Smooth muscle cell (in vitro differentiated cells): Measurements from ENCODE around the gene NFIA. TPM values are rescaled to one million over a fixed set of nuclear protein-coding genes. Genes with fewer than 3 reads are reported as not detected.
A peak's percentile ranks its signal among the peaks of the same experiment; 100 is the strongest.

Experiments used
- DNase-seq: peaks from one replicate; lab custom pipeline; 2025; ENCODE audit not compliant: unreplicated experiment; lab: John Stamatoyannopoulos, UW
- H2AFZ ChIP-seq: fragments of 200-600 bp; sonication (generic); 2 replicates; pipeline ENCODE4 v1.6.0; 2016; ENCODE audit warnings: antibody characterized with exemption, low read depth, mild to moderate bottlenecking
- H3F3A ChIP-seq: fragments of 200-600 bp; sonication (generic); 2 replicates; pipeline ENCODE4 v1.6.0; 2017; ENCODE audit warnings: antibody characterized with exemption, low read depth
- H3K27ac ChIP-seq: fragments of 200-600 bp; sonication (generic); 2 replicates; pipeline ENCODE4 v1.5.1; 2016; ENCODE audit warnings: low read depth, mild to moderate bottlenecking
- H3K27me3 ChIP-seq: fragments of 200-600 bp; sonication (generic); 2 replicates; pipeline ENCODE4 v1.6.1; 2016; ENCODE audit warnings: low read depth, mild to moderate bottlenecking
- H3K36me3 ChIP-seq: fragments of 200-600 bp; sonication (generic); 2 replicates; pipeline ENCODE4 v1.5.1; 2016; ENCODE audit warnings: low read depth
- H3K4me1 ChIP-seq: fragments of 200-600 bp; sonication (generic); 2 replicates; pipeline ENCODE4 v1.5.1; 2016; ENCODE audit warnings: low read depth
- H3K4me2 ChIP-seq: fragments of 200-600 bp; sonication (generic); 2 replicates; pipeline ENCODE4 v1.6.0; 2016; ENCODE audit warnings: mild to moderate bottlenecking
- H3K4me3 ChIP-seq: fragments of 200-600 bp; sonication (generic); 2 replicates; pipeline ENCODE4 v1.5.1; 2016; ENCODE audit warnings: mild to moderate bottlenecking
- H3K79me2 ChIP-seq: fragments of 200-600 bp; sonication (generic); 2 replicates; pipeline ENCODE4 v1.6.0; 2016; ENCODE audit warnings: low read depth, mild to moderate bottlenecking
- H3K9ac ChIP-seq: fragments of 200-600 bp; sonication (generic); 2 replicates; pipeline ENCODE4 v1.6.0; 2016; ENCODE audit warnings: low read depth
- H3K9me3 ChIP-seq: fragments of 200-600 bp; sonication (generic); replicated peaks from 2 replicates; pipeline ENCODE4 v1.5.1; 2016; ENCODE audit warnings: low read depth
- H4K20me1 ChIP-seq: fragments of 200-600 bp; sonication (generic); 2 replicates; pipeline ENCODE4 v1.6.0; 2016; ENCODE audit warnings: low read depth
- WGBS: methylation state at CpG from one replicate; pipeline ENCODE4 v1.1.7; 2016; ENCODE audit warnings: low lambda C conversion rate; 5-methylcytosine and 5-hydroxymethylcytosine counted together
- polyA plus RNA-seq: library from polyadenylated mRNA; unstranded; fragments of >200 nt; fragmentation: Nextera tagmentation; extraction: Ambion mirVana; gene quantifications from 2 replicates; pipeline ENCODE4 v1.2.1, GENCODE V29; 2016
- total RNA-seq: library from RNA; depleted of rRNA; stranded (reverse); fragments of >200 nt; gene quantifications from 2 replicates; pipeline ENCODE4 v1.2.3, GENCODE V29; 2014
- TF ChIP-seq, protein P1 (sequence below): fragments of 200-600 bp; sonication (generic); IDR thresholded peaks from 2 replicates; pipeline ENCODE4 v1.5.1; 2017; ENCODE audit warnings: borderline replicate concordance, mild to moderate bottlenecking, antibody characterized with exemption; ENCODE audit not compliant: insufficient read depth, poor library complexity, severe bottlenecking

Gene NFIA
- total and polyA plus RNA-seq, 2 experiments from 2014 or later, result 5.0 to 6.2 TPM

GRCh38 chr1:61083807-61084440 is 1.6 kb downstream of the NFIA start:
- H3K4me2 ChIP-seq, result peak overlapping the region; percentile 94
- TF ChIP-seq, protein P1, sequence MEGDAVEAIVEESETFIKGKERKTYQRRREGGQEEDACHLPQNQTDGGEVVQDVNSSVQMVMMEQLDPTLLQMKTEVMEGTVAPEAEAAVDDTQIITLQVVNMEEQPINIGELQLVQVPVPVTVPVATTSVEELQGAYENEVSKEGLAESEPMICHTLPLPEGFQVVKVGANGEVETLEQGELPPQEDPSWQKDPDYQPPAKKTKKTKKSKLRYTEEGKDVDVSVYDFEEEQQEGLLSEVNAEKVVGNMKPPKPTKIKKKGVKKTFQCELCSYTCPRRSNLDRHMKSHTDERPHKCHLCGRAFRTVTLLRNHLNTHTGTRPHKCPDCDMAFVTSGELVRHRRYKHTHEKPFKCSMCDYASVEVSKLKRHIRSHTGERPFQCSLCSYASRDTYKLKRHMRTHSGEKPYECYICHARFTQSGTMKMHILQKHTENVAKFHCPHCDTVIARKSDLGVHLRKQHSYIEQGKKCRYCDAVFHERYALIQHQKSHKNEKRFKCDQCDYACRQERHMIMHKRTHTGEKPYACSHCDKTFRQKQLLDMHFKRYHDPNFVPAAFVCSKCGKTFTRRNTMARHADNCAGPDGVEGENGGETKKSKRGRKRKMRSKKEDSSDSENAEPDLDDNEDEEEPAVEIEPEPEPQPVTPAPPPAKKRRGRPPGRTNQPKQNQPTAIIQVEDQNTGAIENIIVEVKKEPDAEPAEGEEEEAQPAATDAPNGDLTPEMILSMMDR, result no peak
- H3K9me3 ChIP-seq, result no peaks in the 10 kb centered on the region
- 28% methylated on average over 11 of the region's 17 CpGs for WGBS
- no peak overlapping the region for H3K27ac ChIP-seq
- peak overlapping the region; percentile 96 for H2AFZ ChIP-seq
- H3K79me2 ChIP-seq, result peaks cover 30% of the 10 kb centered on the region
- no peaks in the 10 kb centered on the region for H4K20me1 ChIP-seq
- H3K4me3 ChIP-seq, result peak overlapping the region; percentile 85
- peaks cover 24% of the 10 kb centered on the region for H3K4me1 ChIP-seq
- peaks cover 23% of the 10 kb centered on the region for H3F3A ChIP-seq
- no peak overlapping the region for H3K9ac ChIP-seq
- peaks cover 4% of the 10 kb centered on the region for H3K27me3 ChIP-seq
- DNase-seq, result no peak
- peaks cover 3% of the 10 kb centered on the region for H3K36me3 ChIP-seq

DNA sequence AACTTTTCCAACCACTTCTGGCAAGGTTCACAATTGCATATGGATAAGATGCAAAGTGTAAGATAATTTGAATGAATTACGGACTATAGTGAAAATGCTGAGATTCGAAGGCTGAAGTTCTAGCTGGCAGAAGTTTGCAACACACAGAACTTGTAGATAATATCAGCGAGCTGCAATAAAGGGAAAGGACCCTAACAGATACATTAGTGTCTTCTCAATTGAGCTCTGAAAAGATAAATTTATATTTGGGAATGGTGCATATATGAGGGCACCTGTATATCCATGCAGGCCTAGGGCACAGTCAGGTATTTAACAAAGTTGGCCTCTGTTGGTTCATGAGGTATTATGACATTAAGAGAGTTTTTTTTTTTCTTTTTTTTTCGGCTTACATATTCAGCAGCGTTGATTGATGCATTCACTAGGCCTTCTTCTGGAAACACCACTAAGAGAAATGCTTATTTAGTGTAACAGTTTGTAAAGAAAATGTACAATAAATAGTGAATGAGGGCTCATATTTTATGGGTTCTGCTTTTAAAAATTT is 2.2 kb downstream of the NFIA start:
- Histone ChIP-seq H3K27ac (no peak overlapping the region), H3K36me3 (peaks cover 3% of the 10 kb centered on the region), H2AFZ (peak overlapping the region; percentile 96), H3F3A (peaks cover 18% of the 10 kb centered on the region), H3K9me3 (no peaks in the 10 kb centered on the region), H3K4me1 (peaks cover 18% of the 10 kb centered on the region), H3K79me2 (peaks cover 30% of the 10 kb centered on the region), H3K27me3 (peaks cover 4% of the 10 kb centered on the region), H3K4me3 (peak overlapping the region; percentile 85), H3K9ac (no peak overlapping the region), H4K20me1 (no peaks in the 10 kb centered on the region), H3K4me2 (peak overlapping the region; percentile 94)
- 94% methylated on average over 5 of the region's 5 CpGs for WGBS
- TF ChIP-seq, protein P1, result no peak
- no peak for DNase-seq

GRCh38 chr1:61085206-61085982 is 3.0 kb downstream of the NFIA start:
- TF ChIP-seq, protein P1, result no peak
- Histone ChIP-seq H3K9me3 (no peaks in the 10 kb centered on the region), H3K4me2 (no peak overlapping the region), H3K9ac (no peak overlapping the region), H3K27me3 (peaks cover 4% of the 10 kb centered on the region), H3K4me1 (peaks cover 11% of the 10 kb centered on the region), H3K4me3 (peak overlapping the region; percentile 85), H3F3A (peaks cover 13% of the 10 kb centered on the region), H3K36me3 (peaks cover 3% of the 10 kb centered on the region), H3K27ac (no peak overlapping the region), H4K20me1 (no peaks in the 10 kb centered on the region), H3K79me2 (peaks cover 30% of the 10 kb centered on the region), H2AFZ (no peak overlapping the region)
- WGBS, result 87% methylated on average over 3 of the region's 3 CpGs
- no peak for DNase-seq
